ENCODE data around the gene ZBTB20. TPM values are rescaled to one million over a fixed set of nuclear protein-coding genes. Genes with fewer than 3 reads are reported as not detected.
A peak's percentile ranks its signal among the peaks of the same experiment; 100 is the strongest.

Gene ZBTB20
- total and polyA plus RNA-seq, 2 donors (not counting 1 experiment from before 2014, with no cell fraction given), result 4.0 to 22.5 TPM

DNA sequence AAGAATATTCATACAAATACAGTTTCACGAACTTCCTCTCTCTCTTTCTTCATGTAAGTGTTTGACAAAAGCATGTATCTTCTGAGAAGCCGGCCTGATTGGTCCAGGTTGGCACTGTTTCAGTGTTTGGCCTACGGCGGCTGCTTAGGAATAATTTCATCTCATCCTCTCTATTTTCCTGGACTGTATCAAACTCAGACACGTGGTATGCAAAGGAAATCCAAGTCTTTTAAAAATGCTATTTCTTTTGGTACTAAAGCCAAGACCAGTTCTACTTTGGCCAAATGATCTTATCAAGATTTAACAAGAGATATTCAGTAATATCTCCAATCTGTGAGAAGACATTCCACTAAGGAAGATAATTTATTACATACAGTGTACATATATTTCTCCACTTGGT lies 700.5 kb downstream of the ZBTB20 start:
- H3K4me3 ChIP-seq (replicated peaks in 1 of 4; ENCODE audit: control extremely low read depth in 1 of 4, insufficient read depth in 1 of 4, low read depth in 3 of 4, low read length in 4 of 4), result no peak overlapping the region
- no peaks in the 10 kb centered on the region for H3K79me2 ChIP-seq (ENCODE audit: control insufficient read depth, insufficient read depth, low read length)
- no peaks in the 10 kb centered on the region for H3K27me3 ChIP-seq (ENCODE audit: control insufficient read depth, insufficient read depth, low read length)
- no peaks in the 10 kb centered on the region for H3K9me3 ChIP-seq (ENCODE audit: control insufficient read depth, insufficient read depth, low read depth, low read length)
- TF ChIP-seq, protein P1, sequence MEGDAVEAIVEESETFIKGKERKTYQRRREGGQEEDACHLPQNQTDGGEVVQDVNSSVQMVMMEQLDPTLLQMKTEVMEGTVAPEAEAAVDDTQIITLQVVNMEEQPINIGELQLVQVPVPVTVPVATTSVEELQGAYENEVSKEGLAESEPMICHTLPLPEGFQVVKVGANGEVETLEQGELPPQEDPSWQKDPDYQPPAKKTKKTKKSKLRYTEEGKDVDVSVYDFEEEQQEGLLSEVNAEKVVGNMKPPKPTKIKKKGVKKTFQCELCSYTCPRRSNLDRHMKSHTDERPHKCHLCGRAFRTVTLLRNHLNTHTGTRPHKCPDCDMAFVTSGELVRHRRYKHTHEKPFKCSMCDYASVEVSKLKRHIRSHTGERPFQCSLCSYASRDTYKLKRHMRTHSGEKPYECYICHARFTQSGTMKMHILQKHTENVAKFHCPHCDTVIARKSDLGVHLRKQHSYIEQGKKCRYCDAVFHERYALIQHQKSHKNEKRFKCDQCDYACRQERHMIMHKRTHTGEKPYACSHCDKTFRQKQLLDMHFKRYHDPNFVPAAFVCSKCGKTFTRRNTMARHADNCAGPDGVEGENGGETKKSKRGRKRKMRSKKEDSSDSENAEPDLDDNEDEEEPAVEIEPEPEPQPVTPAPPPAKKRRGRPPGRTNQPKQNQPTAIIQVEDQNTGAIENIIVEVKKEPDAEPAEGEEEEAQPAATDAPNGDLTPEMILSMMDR (conservative IDR thresholded peaks at IDR 0.05 in 1 of 2, IDR thresholded peaks at IDR 0.05 in 1 of 2; ENCODE audit: low read depth in 1 of 2, low read length in 2 of 2), result no peak
- TF ChIP-seq EZH2 (IDR thresholded peaks at IDR 0.05; ENCODE audit: low read length, missing control alignments), result no peak
- H4K20me1 ChIP-seq (ENCODE audit: control insufficient read depth, extremely low read depth, insufficient read depth, low read length), result no peaks in the 10 kb centered on the region
- H3K4me1 ChIP-seq (ENCODE audit: control insufficient read depth, extremely low read depth, insufficient read depth, low read length), result peaks cover 12% of the 10 kb centered on the region
- no peak overlapping the region for H3K4me2 ChIP-seq (ENCODE audit: extremely low read depth, insufficient read depth, low read length)
- H3K27ac ChIP-seq (ENCODE audit: insufficient read depth, low read length), result no peak overlapping the region
- H3K9ac ChIP-seq (ENCODE audit: insufficient read depth, low read length), result no peak overlapping the region
- no peak overlapping the region for H2AFZ ChIP-seq (ENCODE audit: low read length)
- H3K36me3 ChIP-seq (ENCODE audit: control insufficient read depth, insufficient read depth, low read length), result no peaks in the 10 kb centered on the region
- no peak for DNase-seq (ENCODE audit: low read depth in 2 of 2)

DNA sequence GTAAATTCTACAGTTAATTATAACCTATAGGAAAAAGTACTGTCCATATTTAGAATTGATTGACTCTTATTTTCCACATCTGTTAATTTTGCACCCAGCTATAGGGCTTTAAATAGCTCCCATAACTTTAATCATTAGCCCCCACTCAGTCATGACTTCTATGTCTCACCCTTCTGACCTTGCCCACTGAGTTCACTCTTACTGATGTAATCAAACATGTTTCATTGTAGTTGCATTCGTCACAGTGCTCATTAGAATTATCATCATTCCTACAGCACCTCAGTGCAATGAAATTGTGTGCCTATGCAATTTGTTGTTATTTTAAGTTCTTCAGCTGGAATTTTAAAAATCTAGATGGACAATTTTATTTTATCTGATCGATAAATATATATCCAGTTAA lies 701.9 kb downstream of the ZBTB20 start:
- H2AFZ ChIP-seq (ENCODE audit: low read length), result no peak overlapping the region
- no peak overlapping the region for H3K9ac ChIP-seq (ENCODE audit: insufficient read depth, low read length)
- peaks cover 12% of the 10 kb centered on the region for H3K4me1 ChIP-seq (ENCODE audit: control insufficient read depth, extremely low read depth, insufficient read depth, low read length)
- H3K36me3 ChIP-seq (ENCODE audit: control insufficient read depth, insufficient read depth, low read length), result no peaks in the 10 kb centered on the region
- H3K4me2 ChIP-seq (ENCODE audit: extremely low read depth, insufficient read depth, low read length), result no peak overlapping the region
- no peak overlapping the region for H3K27ac ChIP-seq (ENCODE audit: insufficient read depth, low read length)
- peak; percentile 5 to 43 for DNase-seq (ENCODE audit: low read depth in 2 of 2)
- H3K9me3 ChIP-seq (ENCODE audit: control insufficient read depth, insufficient read depth, low read depth, low read length), result no peaks in the 10 kb centered on the region
- TF ChIP-seq EZH2 (IDR thresholded peaks at IDR 0.05; ENCODE audit: low read length, missing control alignments), result no peak
- TF ChIP-seq, protein P1 (conservative IDR thresholded peaks at IDR 0.05 in 1 of 2, IDR thresholded peaks at IDR 0.05 in 1 of 2; ENCODE audit: low read depth in 1 of 2, low read length in 2 of 2), result no peak
- peaks cover 2% of the 10 kb centered on the region for H3K79me2 ChIP-seq (ENCODE audit: control insufficient read depth, insufficient read depth, low read length)
- H4K20me1 ChIP-seq (ENCODE audit: control insufficient read depth, extremely low read depth, insufficient read depth, low read length), result no peaks in the 10 kb centered on the region
- no peak overlapping the region for H3K4me3 ChIP-seq (replicated peaks in 1 of 4; ENCODE audit: control extremely low read depth in 1 of 4, insufficient read depth in 1 of 4, low read depth in 3 of 4, low read length in 4 of 4)
- H3K27me3 ChIP-seq (ENCODE audit: control insufficient read depth, insufficient read depth, low read length), result no peaks in the 10 kb centered on the region

GRCh38 chr3:114444216-114444615 lies 702.9 kb downstream of the ZBTB20 start:
- no peaks in the 10 kb centered on the region for H3K9me3 ChIP-seq (ENCODE audit: control insufficient read depth, insufficient read depth, low read depth, low read length)
- H3K4me1 ChIP-seq (ENCODE audit: control insufficient read depth, extremely low read depth, insufficient read depth, low read length), result peaks cover 12% of the 10 kb centered on the region
- H3K4me2 ChIP-seq (ENCODE audit: extremely low read depth, insufficient read depth, low read length), result no peak overlapping the region
- TF ChIP-seq EZH2 (IDR thresholded peaks at IDR 0.05; ENCODE audit: low read length, missing control alignments), result no peak
- TF ChIP-seq, protein P1 (conservative IDR thresholded peaks at IDR 0.05 in 1 of 2, IDR thresholded peaks at IDR 0.05 in 1 of 2; ENCODE audit: low read depth in 1 of 2, low read length in 2 of 2), result no peak
- peak in 1 of 2 donors; percentile 51 for DNase-seq (ENCODE audit: low read depth in 2 of 2)
- H2AFZ ChIP-seq (ENCODE audit: low read length), result no peak overlapping the region
- H3K4me3 ChIP-seq (replicated peaks in 1 of 4; ENCODE audit: control extremely low read depth in 1 of 4, insufficient read depth in 1 of 4, low read depth in 3 of 4, low read length in 4 of 4), result no peak overlapping the region
- H3K27me3 ChIP-seq (ENCODE audit: control insufficient read depth, insufficient read depth, low read length), result no peaks in the 10 kb centered on the region
- H3K36me3 ChIP-seq (ENCODE audit: control insufficient read depth, insufficient read depth, low read length), result no peaks in the 10 kb centered on the region
- peaks cover 2% of the 10 kb centered on the region for H3K79me2 ChIP-seq (ENCODE audit: control insufficient read depth, insufficient read depth, low read length)
- H3K9ac ChIP-seq (ENCODE audit: insufficient read depth, low read length), result no peak overlapping the region
- H3K27ac ChIP-seq (ENCODE audit: insufficient read depth, low read length), result no peak overlapping the region
- H4K20me1 ChIP-seq (ENCODE audit: control insufficient read depth, extremely low read depth, insufficient read depth, low read length), result no peaks in the 10 kb centered on the region
